ENCODE data around the gene ZSWIM4.

Gene ZSWIM4

GRCh38 chr19:13817018-13817614 is 21.9 kb downstream of the ZSWIM4 start:
- no peak for TF ChIP-seq GATA2 (IDR thresholded peaks at IDR 0.05; ENCODE audit: low read depth, low read length)
- no peak for TF ChIP-seq GATA3 (IDR thresholded peaks at IDR 0.05; ENCODE audit: low read depth, low read length)

GRCh38 chr19:13817615-13818371 is 22.6 kb downstream of the ZSWIM4 start:
- TF ChIP-seq GATA3 (IDR thresholded peaks at IDR 0.05; ENCODE audit: low read depth, low read length) (no peak), GATA2 (IDR thresholded peaks at IDR 0.05; ENCODE audit: low read depth, low read length) (no peak)

- TF ChIP-seq GATA2 (IDR thresholded peaks at IDR 0.05; ENCODE audit: low read depth, low read length), result no peak
- no peak for TF ChIP-seq GATA3 (IDR thresholded peaks at IDR 0.05; ENCODE audit: low read depth, low read length)
Observed at GRCh38 chr19:13819238-13819637, 24.0 kb downstream of the ZSWIM4 start.

GRCh38 chr19:13821292-13821691 is 26.0 kb downstream of the ZSWIM4 start:
- no peak for TF ChIP-seq GATA2 (IDR thresholded peaks at IDR 0.05; ENCODE audit: low read depth, low read length)
- TF ChIP-seq GATA3 (IDR thresholded peaks at IDR 0.05; ENCODE audit: low read depth, low read length), result no peak

GRCh38 chr19:13823256-13823655 is 28.0 kb downstream of the ZSWIM4 start:
- TF ChIP-seq GATA2 (IDR thresholded peaks at IDR 0.05; ENCODE audit: low read depth, low read length), result no peak
- no peak for TF ChIP-seq GATA3 (IDR thresholded peaks at IDR 0.05; ENCODE audit: low read depth, low read length)

GRCh38 chr19:13823901-13824300 is 28.7 kb downstream of the ZSWIM4 start:
- TF ChIP-seq GATA2 (IDR thresholded peaks at IDR 0.05; ENCODE audit: low read depth, low read length) (no peak), GATA3 (IDR thresholded peaks at IDR 0.05; ENCODE audit: low read depth, low read length) (no peak)

- TF ChIP-seq GATA2 (IDR thresholded peaks at IDR 0.05; ENCODE audit: low read depth, low read length) (no peak), GATA3 (IDR thresholded peaks at IDR 0.05; ENCODE audit: low read depth, low read length) (no peak)
Observed at GRCh38 chr19:13824703-13825102, 29.5 kb downstream of the ZSWIM4 start.

GRCh38 chr19:13825489-13826441 is 30.5 kb downstream of the ZSWIM4 start:
- TF ChIP-seq GATA3 (IDR thresholded peaks at IDR 0.05; ENCODE audit: low read depth, low read length), result no peak

- no peak for TF ChIP-seq GATA2 (IDR thresholded peaks at IDR 0.05; ENCODE audit: low read depth, low read length)
- TF ChIP-seq GATA3 (IDR thresholded peaks at IDR 0.05; ENCODE audit: low read depth, low read length), result no peak
Observed at GRCh38 chr19:13826652-13827235, 31.5 kb downstream of the ZSWIM4 start.

- TF ChIP-seq GATA2 (IDR thresholded peaks at IDR 0.05; ENCODE audit: low read depth, low read length) (no peak), GATA3 (IDR thresholded peaks at IDR 0.05; ENCODE audit: low read depth, low read length) (no peak)
Observed at GRCh38 chr19:13827656-13828055, 32.4 kb downstream of the ZSWIM4 start.

- TF ChIP-seq GATA2 (IDR thresholded peaks at IDR 0.05; ENCODE audit: low read depth, low read length), result no peak
- no peak for TF ChIP-seq GATA3 (IDR thresholded peaks at IDR 0.05; ENCODE audit: low read depth, low read length)
Observed at GRCh38 chr19:13830114-13830740, 35.0 kb downstream of the ZSWIM4 start.

GRCh38 chr19:13830741-13831536 is 35.7 kb downstream of the ZSWIM4 start:
- TF ChIP-seq GATA3 (IDR thresholded peaks at IDR 0.05; ENCODE audit: low read depth, low read length) (no peak), GATA2 (IDR thresholded peaks at IDR 0.05; ENCODE audit: low read depth, low read length) (no peak)
